DND-41 (cell line): Measurements from ENCODE around the gene CHID1.

Experiments
- ATAC-seq: fragments of 200-7000 bp; cut with Tn5 transposase; 3 replicates; pipeline ENCODE4 v1.9.1; 2021; ENCODE audit warnings: low read depth; ENCODE audit not compliant: insufficient read depth
- DNase-seq: peaks from one replicate; pipeline ENCODE4 v3.0.0-alpha.2; 2020
- H2AFZ ChIP-seq: 2 replicates; pipeline ENCODE4 v1.6.0; 2012; ENCODE audit warnings: low read depth, low read length
- H3K27ac ChIP-seq: 2 replicates; pipeline ENCODE4 v1.5.1; 2012; ENCODE audit warnings: low read length, inconsistent platforms
- H3K27me3 ChIP-seq: fragments of 200-600 bp; sonication (generic); 2 replicates; pipeline ENCODE4 v1.6.0; 2012; ENCODE audit warnings: low read length, mild to moderate bottlenecking, inconsistent platforms; ENCODE audit not compliant: insufficient read depth, poor library complexity
- H3K36me3 ChIP-seq: 2 replicates; pipeline ENCODE4 v1.5.1; 2012; ENCODE audit warnings: low read length, inconsistent platforms; ENCODE audit not compliant: insufficient read depth
- H3K4me1 ChIP-seq: 2 replicates; pipeline ENCODE4 v1.5.1; 2012; ENCODE audit warnings: mild to moderate bottlenecking, low read length; ENCODE audit not compliant: insufficient read depth
- H3K4me2 ChIP-seq: 2 replicates; pipeline ENCODE4 v1.6.0; 2012; ENCODE audit warnings: mild to moderate bottlenecking, moderate library complexity, low read length, inconsistent platforms; ENCODE audit not compliant: insufficient read depth
- H3K4me3 ChIP-seq, 2 experiments: fragments of 200-600 bp in 1 of 2; shearing (Covaris generic) in 1 of 2; 2 replicates each; pipeline ENCODE4 v1.5.1; 2012 to 2016; ENCODE audit warnings: inconsistent platforms in 2 of 2, low read length in 2 of 2, mild to moderate bottlenecking in 2 of 2, low read depth in 1 of 2, moderate library complexity in 1 of 2
- H3K79me2 ChIP-seq: 2 replicates; pipeline ENCODE4 v1.6.0; 2012; ENCODE audit warnings: low read length, inconsistent platforms; ENCODE audit not compliant: insufficient read depth
- H3K9ac ChIP-seq: 2 replicates; pipeline ENCODE4 v1.6.0; 2012; ENCODE audit warnings: low read depth, mild to moderate bottlenecking, inconsistent platforms, low read length, moderate library complexity
- H3K9me3 ChIP-seq: 2 replicates; pipeline ENCODE4 v1.5.1; 2012; ENCODE audit warnings: low read length, moderate library complexity, mild to moderate bottlenecking, inconsistent platforms; ENCODE audit not compliant: insufficient read depth, severe bottlenecking
- H4K20me1 ChIP-seq: 2 replicates; pipeline ENCODE4 v1.6.0; 2012; ENCODE audit warnings: low read length; ENCODE audit not compliant: insufficient read depth
- EZH2 ChIP-seq: IDR thresholded peaks from 3 replicates; pipeline ENCODE4 v1.6.1; 2012; ENCODE audit warnings: borderline replicate concordance, low read depth, mild to moderate bottlenecking, moderate library complexity, low read length, inconsistent platforms; ENCODE audit not compliant: severe bottlenecking
- TF ChIP-seq, protein P1 (sequence below): IDR thresholded peaks from 2 replicates; pipeline ENCODE4 v1.5.1; 2012; ENCODE audit warnings: borderline replicate concordance, low read length, moderate library complexity, mild to moderate bottlenecking; ENCODE audit not compliant: poor library complexity, severe bottlenecking; ENCODE audit errors: extremely low read depth

Gene CHID1

DNA sequence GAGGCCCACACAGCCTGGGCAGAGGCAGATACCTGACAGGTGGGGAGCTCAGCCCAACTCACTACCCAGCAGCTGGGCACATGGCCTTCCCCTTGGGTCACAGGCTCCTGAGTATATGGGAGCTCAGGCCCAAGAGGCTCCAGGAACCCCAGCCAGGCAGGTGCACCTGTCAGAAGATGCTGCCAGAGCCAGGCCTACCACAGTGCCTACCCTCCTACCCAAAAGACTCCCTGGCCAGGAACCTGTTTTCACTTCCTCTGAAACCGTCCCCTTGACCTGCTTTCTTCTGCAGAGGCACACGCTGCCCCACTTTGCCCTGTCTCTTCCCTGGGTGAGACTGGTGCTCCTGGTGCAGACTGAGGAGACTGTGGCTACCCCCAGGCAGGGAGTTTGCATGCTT, 2.9 kb downstream of the CHID1 start:
- Histone ChIP-seq H3K27me3 (no peaks in the 10 kb centered on the region), H2AFZ (no peak overlapping the region), H3K9ac (no peak overlapping the region), H4K20me1 (peaks cover 39% of the 10 kb centered on the region), H3K36me3 (peaks cover 43% of the 10 kb centered on the region), H3K79me2 (peaks cover 54% of the 10 kb centered on the region), H3K27ac (no peak overlapping the region), H3K4me2 (no peak overlapping the region), H3K4me1 (peaks cover 30% of the 10 kb centered on the region), H3K4me3 (no peak overlapping the region), H3K9me3 (no peaks in the 10 kb centered on the region)
- no peak for TF ChIP-seq EZH2
- TF ChIP-seq, protein P1, sequence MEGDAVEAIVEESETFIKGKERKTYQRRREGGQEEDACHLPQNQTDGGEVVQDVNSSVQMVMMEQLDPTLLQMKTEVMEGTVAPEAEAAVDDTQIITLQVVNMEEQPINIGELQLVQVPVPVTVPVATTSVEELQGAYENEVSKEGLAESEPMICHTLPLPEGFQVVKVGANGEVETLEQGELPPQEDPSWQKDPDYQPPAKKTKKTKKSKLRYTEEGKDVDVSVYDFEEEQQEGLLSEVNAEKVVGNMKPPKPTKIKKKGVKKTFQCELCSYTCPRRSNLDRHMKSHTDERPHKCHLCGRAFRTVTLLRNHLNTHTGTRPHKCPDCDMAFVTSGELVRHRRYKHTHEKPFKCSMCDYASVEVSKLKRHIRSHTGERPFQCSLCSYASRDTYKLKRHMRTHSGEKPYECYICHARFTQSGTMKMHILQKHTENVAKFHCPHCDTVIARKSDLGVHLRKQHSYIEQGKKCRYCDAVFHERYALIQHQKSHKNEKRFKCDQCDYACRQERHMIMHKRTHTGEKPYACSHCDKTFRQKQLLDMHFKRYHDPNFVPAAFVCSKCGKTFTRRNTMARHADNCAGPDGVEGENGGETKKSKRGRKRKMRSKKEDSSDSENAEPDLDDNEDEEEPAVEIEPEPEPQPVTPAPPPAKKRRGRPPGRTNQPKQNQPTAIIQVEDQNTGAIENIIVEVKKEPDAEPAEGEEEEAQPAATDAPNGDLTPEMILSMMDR, result no peak
- ATAC-seq (no peak), DNase-seq (no peak)

DNA sequence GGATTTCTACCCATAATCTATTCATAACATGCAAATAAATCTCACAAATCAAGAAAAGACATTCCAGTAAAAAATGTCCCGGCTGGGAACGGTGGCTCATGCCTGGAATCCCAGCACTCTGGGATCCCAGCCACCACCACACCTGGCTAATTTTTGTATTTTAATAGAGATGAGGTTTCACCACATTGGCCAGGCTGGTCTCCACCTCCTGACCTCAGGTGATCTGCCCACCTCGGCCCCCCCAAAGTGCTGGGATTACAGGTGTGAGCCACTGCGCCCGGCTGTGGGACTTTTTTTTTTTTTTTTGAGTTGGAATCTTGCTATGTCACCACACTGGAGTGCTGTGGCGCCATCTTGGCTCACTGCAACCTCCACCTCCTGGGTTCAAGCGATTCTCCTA, 4.7 kb downstream of the CHID1 start:
- Histone ChIP-seq H3K4me1 (peaks cover 19% of the 10 kb centered on the region), H4K20me1 (peaks cover 49% of the 10 kb centered on the region), H3K9ac (no peak overlapping the region), H3K9me3 (no peaks in the 10 kb centered on the region), H3K27ac (no peak overlapping the region), H3K4me3 (no peak overlapping the region), H3K79me2 (peaks cover 54% of the 10 kb centered on the region), H3K4me2 (no peak overlapping the region), H3K36me3 (peaks cover 60% of the 10 kb centered on the region), H2AFZ (no peak overlapping the region), H3K27me3 (no peaks in the 10 kb centered on the region)
- ATAC-seq, result no peak
- no peak for DNase-seq
- no peak for TF ChIP-seq EZH2
- TF ChIP-seq, protein P1, result no peak

DNA sequence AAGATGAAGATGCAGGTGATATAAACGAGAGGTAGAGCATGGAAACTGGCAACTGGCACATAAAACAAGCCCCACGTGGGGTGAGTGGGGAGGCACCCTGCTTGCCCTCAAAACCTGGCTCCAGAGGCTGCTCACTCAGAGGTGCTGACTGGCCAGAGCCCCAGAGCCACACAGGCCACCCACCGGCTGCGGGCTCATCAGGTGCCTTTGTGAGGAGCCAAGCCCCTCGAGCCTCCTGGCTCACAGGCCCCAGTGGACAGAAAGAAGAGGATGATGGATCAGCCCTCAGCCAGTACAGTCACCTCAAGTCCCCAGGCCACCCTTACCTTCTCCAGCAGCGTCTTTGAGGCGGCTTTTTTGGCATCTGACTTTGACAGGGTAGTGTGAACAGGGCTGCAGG, 6.2 kb downstream of the CHID1 start:
- ATAC-seq (no peak), DNase-seq (no peak)
- Histone ChIP-seq H3K27me3 (no peaks in the 10 kb centered on the region), H3K9ac (no peak overlapping the region), H3K9me3 (no peaks in the 10 kb centered on the region), H3K36me3 (peaks cover 75% of the 10 kb centered on the region), H3K4me1 (peaks cover 12% of the 10 kb centered on the region), H2AFZ (no peak overlapping the region), H3K79me2 (peaks cover 42% of the 10 kb centered on the region), H3K4me2 (no peak overlapping the region), H3K27ac (no peak overlapping the region), H4K20me1 (peaks cover 53% of the 10 kb centered on the region), H3K4me3 (no peak overlapping the region)
- TF ChIP-seq EZH2, result no peak
- TF ChIP-seq, protein P1, result no peak
